Activated naive CD8-positive, alpha-beta T cell treated with anti-CD3 and anti-CD28 coated beads, Interleukin-2, amount 10 ng/mL, durations not matched to agents 7 days and 5 days (primary cell): ENCODE results near the gene MCOLN3. TPM values are rescaled to one million over a fixed set of nuclear protein-coding genes. Genes with fewer than 3 reads are reported as not detected.
A peak's percentile ranks its signal among the peaks of the same experiment; 100 is the strongest.
"Not testable (repeated sequence)": the region's sequence is repeated elsewhere in the genome, so short reads cannot be mapped to it uniquely, and the experiment has no call there.

Experiments
- ATAC-seq: fragments of 150-1000 bp; cut with Tn5 transposase; one replicate; pipeline ENCODE4 v1.10.0; 2021; ENCODE audit warnings: low read depth, moderate library complexity
- POLR2A ChIA-PET: fragments of 350-600 bp; sonication (Branson Sonifier 250); formaldehyde crosslinking; loops from one replicate; lab custom pipeline; 2021; ENCODE audit warnings: antibody characterized with exemption; lab: Charles Lee
- DNase-seq: peaks from one replicate; pipeline ENCODE4 v3.0.0; 2021
- H3K27ac Mint-ChIP-seq: one replicate; pipeline ENCODE4 v1.8.0; 2022; ENCODE audit warnings: mild to moderate bottlenecking, mixed read lengths
- H3K27me3 Mint-ChIP-seq: one replicate; pipeline ENCODE4 v1.8.0; 2022; ENCODE audit warnings: mild to moderate bottlenecking, moderate library complexity, mixed read lengths
- H3K36me3 Mint-ChIP-seq: one replicate; pipeline ENCODE4 v1.8.0; 2021; ENCODE audit warnings: mild to moderate bottlenecking, mixed read lengths
- H3K4me1 Mint-ChIP-seq: one replicate; pipeline ENCODE4 v1.8.0; 2021; ENCODE audit warnings: mixed read lengths
- H3K4me3 Mint-ChIP-seq: one replicate; pipeline ENCODE4 v1.8.0; 2022; ENCODE audit warnings: mild to moderate bottlenecking, moderate library complexity, mixed read lengths
- H3K9me3 Mint-ChIP-seq: one replicate; pipeline ENCODE4 v1.8.0; 2021; ENCODE audit warnings: mixed read lengths
- total RNA-seq, 2 experiments: library from RNA; stranded (reverse); gene quantifications; one replicate each; pipeline ENCODE4 v1.2.3, GENCODE V29; 2021

Gene MCOLN3
- total RNA-seq, 2 experiments from 2014 or later: 2.1 to 2.2 TPM

- ATAC-seq (no peak), DNase-seq (no peak)
- H3K36me3 Mint-ChIP-seq: no peaks in the 10 kb centered on the region
- H3K27me3 Mint-ChIP-seq: peaks cover 5% of the 10 kb centered on the region
- POLR2A ChIA-PET: no interaction called here
- H3K9me3 Mint-ChIP-seq: no peaks in the 10 kb centered on the region
- peaks cover 9% of the 10 kb centered on the region for H3K4me1 Mint-ChIP-seq
- no peak overlapping the region for H3K27ac Mint-ChIP-seq
- H3K4me3 Mint-ChIP-seq: no peak overlapping the region
Observed at GRCh38 chr1:85030536-85030935, 17.8 kb downstream of the MCOLN3 start.

GRCh38 chr1:85028151-85028550, 20.1 kb downstream of the MCOLN3 start:
- H3K4me1 Mint-ChIP-seq: peaks cover 9% of the 10 kb centered on the region
- no peaks in the 10 kb centered on the region for H3K36me3 Mint-ChIP-seq
- no peaks in the 10 kb centered on the region for H3K9me3 Mint-ChIP-seq
- no peak overlapping the region for H3K27ac Mint-ChIP-seq
- ATAC-seq (no peak), DNase-seq (no peak)
- H3K27me3 Mint-ChIP-seq: peaks cover under 1% of the 10 kb centered on the region
- H3K4me3 Mint-ChIP-seq: no peak overlapping the region
- POLR2A ChIA-PET: interaction anchor here (1.1 to 2.1 kb wide), 2 partner anchors 30 to 83 kb away, joined by 3 to 11 read pairs; no protein-coding TSS in a partner anchor

DNA sequence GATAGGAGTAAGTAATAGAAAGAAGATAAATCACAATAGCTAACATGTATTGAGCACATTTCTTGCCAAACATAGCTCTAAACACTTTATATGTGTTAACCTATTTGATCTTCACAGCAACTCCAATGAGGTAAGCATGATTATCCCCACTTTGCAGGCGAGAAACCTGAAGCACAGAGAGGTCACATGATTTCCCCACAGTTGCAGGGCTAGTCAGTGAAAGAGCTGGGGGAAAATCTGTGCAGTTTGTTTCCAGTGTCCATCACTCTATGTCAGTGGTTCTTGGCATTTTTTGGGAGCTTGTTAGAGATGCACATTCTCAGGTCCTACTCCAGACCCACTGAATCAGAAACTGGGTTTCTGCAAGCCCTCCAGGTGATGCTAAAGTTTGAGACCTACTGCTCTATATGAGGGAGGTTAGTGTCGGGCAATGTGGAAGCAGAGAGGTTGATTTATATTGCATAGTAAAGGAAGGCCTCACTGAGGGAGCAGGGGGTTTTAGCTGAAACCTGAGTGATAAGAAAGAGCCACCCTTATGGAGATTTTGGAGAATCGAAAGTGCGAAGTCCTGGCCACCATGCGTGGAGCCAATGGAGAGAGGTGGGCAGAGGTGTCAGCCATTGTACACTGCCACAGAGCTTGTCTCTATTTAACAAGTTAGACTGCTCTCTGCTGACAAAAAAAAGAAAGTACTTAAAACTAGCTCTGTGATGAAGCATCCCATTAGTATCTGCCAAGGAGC, 20.9 kb downstream of the MCOLN3 start:
- Mint-ChIP-seq H3K27ac (peak overlapping the region; percentile 80), H3K36me3 (no peaks in the 10 kb centered on the region), H3K27me3 (no peaks in the 10 kb centered on the region), H3K4me3 (peak overlapping the region; percentile 51), H3K9me3 (no peaks in the 10 kb centered on the region), H3K4me1 (peaks cover 9% of the 10 kb centered on the region)
- DNase-seq (no peak), ATAC-seq (peak; percentile 82)
- POLR2A ChIA-PET: interaction anchor here (0.6 to 2.1 kb wide), 4 partner anchors 29 to 233 kb away, joined by 3 to 11 read pairs (median 3); partner anchors contain the start of gene C1orf52

DNA sequence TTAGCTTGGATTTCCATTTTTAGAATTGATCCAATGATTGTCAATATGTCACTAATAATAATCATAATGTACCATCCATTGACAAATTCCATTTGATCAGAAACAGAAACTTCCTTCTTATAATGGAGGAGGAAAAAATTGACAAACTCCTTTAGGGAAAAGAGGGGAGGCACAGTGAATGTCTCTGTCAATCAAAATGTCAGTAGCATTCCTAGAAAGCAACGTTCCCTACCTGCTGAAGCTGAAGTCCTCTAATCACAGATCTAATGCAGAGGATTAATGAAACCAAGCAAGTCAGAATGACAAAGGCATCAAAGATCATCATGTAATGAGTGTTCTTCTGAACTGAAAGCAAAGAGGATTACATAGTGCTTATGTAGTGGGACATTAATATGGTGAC, 22.4 kb downstream of the MCOLN3 start:
- POLR2A ChIA-PET: interaction anchor here (0.5 kb wide), 1 partner anchor 15 kb away, joined by 3 read pairs; no protein-coding TSS in a partner anchor
- H3K27ac Mint-ChIP-seq: no peak overlapping the region
- peaks cover 3% of the 10 kb centered on the region for H3K27me3 Mint-ChIP-seq

GRCh38 chr1:85024736-85025135, 23.6 kb downstream of the MCOLN3 start:
- Mint-ChIP-seq H3K36me3 (peaks cover 2% of the 10 kb centered on the region), H3K4me1 (peaks cover 9% of the 10 kb centered on the region), H3K4me3 (no peak overlapping the region), H3K9me3 (no peaks in the 10 kb centered on the region), H3K27ac (no peak overlapping the region), H3K27me3 (peaks cover 3% of the 10 kb centered on the region)
- no peak for ATAC-seq
- POLR2A ChIA-PET: interaction anchor here (0.9 kb wide), 1 partner anchor 80 kb away, joined by 3 read pairs; no protein-coding TSS in a partner anchor
- DNase-seq: no peak

More for the DNA sequence above, 22.4 kb downstream of the MCOLN3 start:
- peaks cover 2% of the 10 kb centered on the region for H3K36me3 Mint-ChIP-seq
- DNase-seq (no peak), ATAC-seq (no peak)
- no peaks in the 10 kb centered on the region for H3K9me3 Mint-ChIP-seq
- H3K4me3 Mint-ChIP-seq: no peak overlapping the region
- H3K4me1 Mint-ChIP-seq: peaks cover 9% of the 10 kb centered on the region

GRCh38 chr1:85022700-85023099, 25.6 kb downstream of the MCOLN3 start:
- ATAC-seq: peak; percentile 23
- POLR2A ChIA-PET: no interaction called here
- H3K4me1 Mint-ChIP-seq: peaks cover 8% of the 10 kb centered on the region
- no peak for DNase-seq
- H3K36me3 Mint-ChIP-seq: peaks cover 2% of the 10 kb centered on the region
- peaks cover 3% of the 10 kb centered on the region for H3K27me3 Mint-ChIP-seq
- H3K27ac Mint-ChIP-seq: no peak overlapping the region
- no peaks in the 10 kb centered on the region for H3K9me3 Mint-ChIP-seq
- H3K4me3 Mint-ChIP-seq: no peak overlapping the region

DNA sequence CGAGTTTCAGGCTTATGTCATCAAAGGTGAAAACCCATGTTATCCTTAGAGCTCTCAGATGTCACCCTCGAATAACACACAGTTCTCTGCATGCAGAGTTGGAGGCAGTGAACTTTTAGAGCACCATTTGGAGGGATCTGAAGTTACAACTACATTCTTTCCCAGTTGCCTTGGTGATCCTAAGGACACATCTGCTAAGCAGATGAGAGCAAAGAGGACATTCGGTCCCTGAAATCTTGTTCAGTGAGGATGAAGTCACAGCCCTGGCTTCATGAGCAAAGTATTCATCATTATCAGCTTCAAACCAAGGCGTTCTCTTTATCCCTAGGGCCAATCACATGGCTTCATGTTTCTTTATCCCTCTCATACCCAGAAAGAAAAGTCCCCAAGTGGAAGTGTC, 28.3 kb downstream of the MCOLN3 start:
- Mint-ChIP-seq H3K27ac (no peak overlapping the region), H3K4me3 (no peak overlapping the region), H3K27me3 (peaks cover 3% of the 10 kb centered on the region), H3K4me1 (peaks cover 3% of the 10 kb centered on the region), H3K9me3 (peaks cover 1% of the 10 kb centered on the region), H3K36me3 (peaks cover 5% of the 10 kb centered on the region)
- ATAC-seq (no peak), DNase-seq (no peak)
- POLR2A ChIA-PET: no interaction called here

GRCh38 chr1:85015826-85016225, 32.5 kb downstream of the MCOLN3 start:
- peaks cover 5% of the 10 kb centered on the region for H3K9me3 Mint-ChIP-seq
- ATAC-seq: no peak

GRCh38 chr1:85005641-85006040, 42.7 kb downstream of the MCOLN3 start:
- Mint-ChIP-seq H3K9me3 (peaks cover 33% of the 10 kb centered on the region), H3K27ac (peak overlapping the region; percentile 74), H3K4me3 (peak overlapping the region; percentile 49), H3K4me1 (peaks cover 14% of the 10 kb centered on the region), H3K36me3 (peaks cover 57% of the 10 kb centered on the region), H3K27me3 (peaks cover 11% of the 10 kb centered on the region)
- POLR2A ChIA-PET: interaction anchor here (0.7 to 0.9 kb wide), 2 partner anchors 9 to 526 kb away, joined by 3 to 4 read pairs; partner anchors contain the start of gene MCOLN2
- DNase-seq, ATAC-seq: not testable (repeated sequence)

More at GRCh38 chr1:85015826-85016225, 32.5 kb downstream of the MCOLN3 start:
- H3K27me3 Mint-ChIP-seq: peaks cover 11% of the 10 kb centered on the region
- no peak overlapping the region for H3K4me3 Mint-ChIP-seq
- POLR2A ChIA-PET: no interaction called here
- peaks cover 7% of the 10 kb centered on the region for H3K36me3 Mint-ChIP-seq
- H3K27ac Mint-ChIP-seq: no peak overlapping the region
- no peak for DNase-seq
- H3K4me1 Mint-ChIP-seq: peaks cover 3% of the 10 kb centered on the region

GRCh38 chr1:85001742-85002141, 46.6 kb downstream of the MCOLN3 start:
- H3K27ac Mint-ChIP-seq: no peak overlapping the region
- no peak for ATAC-seq

DNA sequence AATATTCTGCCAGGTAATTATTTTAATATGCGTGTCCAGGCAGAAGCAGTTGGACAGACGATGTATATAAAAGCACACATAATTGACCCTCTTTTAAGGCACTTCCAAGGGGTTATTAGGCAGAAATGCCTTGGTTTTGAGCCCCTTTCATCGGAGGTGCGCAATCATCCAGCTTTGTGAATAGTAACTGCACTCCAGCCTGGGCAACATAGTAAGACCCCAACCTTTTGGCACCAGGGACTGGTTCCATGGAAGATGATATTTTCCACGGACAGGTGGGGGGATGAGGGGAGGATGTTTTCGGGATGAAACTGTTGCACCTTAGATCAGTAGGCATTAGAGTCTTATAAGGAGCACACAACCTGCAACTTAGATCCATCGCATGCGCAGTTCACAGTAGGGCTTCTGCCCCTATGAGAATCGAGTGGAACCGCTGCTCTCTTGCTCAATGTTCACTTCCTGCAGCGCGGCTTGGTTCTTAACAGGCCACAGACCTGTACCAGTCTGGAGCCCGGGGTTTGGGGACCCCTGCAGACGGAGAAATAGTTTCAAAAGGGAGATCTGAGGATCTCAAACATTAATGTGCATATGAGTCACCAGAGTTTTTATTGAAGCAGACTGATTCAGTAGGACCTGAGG, 49.5 kb downstream of the MCOLN3 start:
- H3K36me3 Mint-ChIP-seq: peaks cover 21% of the 10 kb centered on the region
- DNase-seq (peak; percentile 47), ATAC-seq (peak; percentile 72)
- POLR2A ChIA-PET: interaction anchor here (0.8 kb wide), 1 partner anchor 29 kb away, joined by 3 read pairs; no protein-coding TSS in a partner anchor
- peak overlapping the region; percentile 71 for H3K27ac Mint-ChIP-seq
- peaks cover 27% of the 10 kb centered on the region for H3K4me1 Mint-ChIP-seq
- H3K4me3 Mint-ChIP-seq: peak overlapping the region; percentile 86
- H3K27me3 Mint-ChIP-seq: peaks cover 20% of the 10 kb centered on the region
- peaks cover 5% of the 10 kb centered on the region for H3K9me3 Mint-ChIP-seq

More at GRCh38 chr1:85001742-85002141, 46.6 kb downstream of the MCOLN3 start:
- Mint-ChIP-seq H3K9me3 (peaks cover 21% of the 10 kb centered on the region), H3K4me1 (peaks cover 28% of the 10 kb centered on the region), H3K27me3 (peaks cover 20% of the 10 kb centered on the region), H3K4me3 (no peak overlapping the region), H3K36me3 (peaks cover 40% of the 10 kb centered on the region)
- DNase-seq: no peak
- POLR2A ChIA-PET: no interaction called here

DNA sequence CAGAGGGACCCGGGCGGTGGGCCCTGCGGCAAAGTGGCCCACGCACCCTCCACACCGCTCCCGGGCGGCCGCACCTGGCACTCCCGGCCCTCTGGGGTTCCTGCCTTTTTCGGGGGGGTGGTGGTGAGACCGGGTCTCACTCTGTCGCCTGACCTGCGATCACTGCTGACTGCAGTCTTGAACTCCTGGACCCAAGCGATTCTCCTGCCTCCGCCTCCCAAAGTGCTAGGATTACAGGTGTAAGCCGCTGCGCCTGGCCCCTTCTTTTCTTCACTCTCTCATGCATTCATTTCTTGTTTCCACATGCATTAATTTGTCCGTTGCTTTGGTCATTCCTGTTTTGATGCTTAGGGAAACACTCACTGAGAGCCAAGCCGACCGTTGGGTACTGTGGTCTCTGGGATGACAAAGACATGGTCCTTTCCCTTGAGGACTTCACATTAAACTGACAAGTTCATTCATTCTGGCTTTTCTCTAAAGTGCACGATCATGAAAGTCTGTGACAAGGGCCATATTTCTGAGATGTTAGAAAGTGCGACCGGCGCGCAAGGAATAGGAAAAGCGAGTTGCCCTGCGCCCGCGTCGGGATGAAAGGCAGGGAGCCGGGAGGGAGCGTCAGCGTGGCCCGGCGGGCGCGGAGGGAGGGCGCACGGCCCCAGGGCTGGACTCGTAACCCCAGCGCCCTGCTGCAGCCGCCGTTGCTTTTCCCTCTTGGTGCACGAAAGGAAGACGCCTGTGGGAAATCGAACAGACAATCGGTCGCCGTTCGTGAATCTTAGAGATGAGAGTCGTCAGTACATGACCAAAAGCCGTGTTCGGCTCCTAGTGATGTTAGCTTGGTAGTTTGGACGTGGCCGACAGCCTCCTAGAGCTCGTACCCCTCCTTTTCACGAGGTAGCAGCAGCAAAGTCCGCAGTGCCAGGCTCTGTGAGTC, 50.4 kb downstream of the MCOLN3 start:
- DNase-seq (no peak), ATAC-seq (no peak)
- Mint-ChIP-seq H3K27ac (peak overlapping the region; percentile 71), H3K9me3 (no peaks in the 10 kb centered on the region), H3K4me3 (peak overlapping the region; percentile 86), H3K36me3 (peaks cover 14% of the 10 kb centered on the region), H3K4me1 (peaks cover 31% of the 10 kb centered on the region), H3K27me3 (peaks cover 20% of the 10 kb centered on the region)
- POLR2A ChIA-PET: interaction anchor here (0.8 to 2.0 kb wide), 2 partner anchors 30 to 53 kb away, joined by 3 to 4 read pairs; no protein-coding TSS in a partner anchor
